Glomerular visceral epithelial cell (primary cell): ENCODE measurements around the gene NADSYN1.

ENCODE experiments used
- DNase-seq: peaks from one replicate; pipeline ENCODE4 v3.0.0-alpha.2; 2016; ENCODE audit errors: extremely low spot score

Gene NADSYN1

DNA sequence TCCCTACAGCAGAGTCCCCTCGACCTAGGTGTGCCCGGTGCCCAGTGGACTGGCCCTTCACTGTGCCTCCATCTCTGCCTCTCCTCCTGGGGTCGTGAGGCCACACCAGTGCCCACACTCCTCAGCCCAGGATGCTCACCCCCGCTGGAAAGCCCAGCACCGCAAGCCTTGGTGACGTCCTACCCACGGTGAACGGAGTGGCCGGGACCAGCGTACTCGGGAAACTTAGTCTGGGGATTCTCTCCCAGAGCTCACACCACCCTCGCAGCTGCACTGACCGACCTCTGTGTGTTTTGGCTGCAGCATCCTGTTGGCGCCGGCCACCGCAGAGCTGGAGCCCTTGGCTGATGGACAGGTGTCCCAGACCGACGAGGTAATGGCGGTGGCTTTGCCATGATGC is 38.5 kb downstream of the NADSYN1 start:
- no peak for DNase-seq

DNA sequence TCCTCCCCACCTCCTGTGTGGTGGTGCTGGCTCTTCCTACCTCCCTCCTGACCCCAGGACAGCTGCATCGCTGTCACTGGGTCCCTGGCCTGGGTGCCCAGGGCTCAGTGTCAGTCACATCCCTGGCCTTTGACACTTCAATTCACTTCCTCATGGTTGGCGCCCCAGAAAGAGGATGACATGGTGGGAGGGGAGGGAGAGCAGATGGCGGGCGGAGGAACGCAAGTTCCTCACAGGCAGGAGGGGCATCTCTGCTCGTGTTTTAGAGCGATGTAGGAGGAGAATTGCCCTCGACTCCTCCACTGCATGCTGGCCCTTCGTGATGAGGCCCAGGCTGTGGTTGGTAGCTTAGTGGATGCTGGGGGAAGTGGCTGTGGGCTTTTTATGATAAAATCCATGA is 38.9 kb downstream of the NADSYN1 start:
- DNase-seq = no peak

DNA sequence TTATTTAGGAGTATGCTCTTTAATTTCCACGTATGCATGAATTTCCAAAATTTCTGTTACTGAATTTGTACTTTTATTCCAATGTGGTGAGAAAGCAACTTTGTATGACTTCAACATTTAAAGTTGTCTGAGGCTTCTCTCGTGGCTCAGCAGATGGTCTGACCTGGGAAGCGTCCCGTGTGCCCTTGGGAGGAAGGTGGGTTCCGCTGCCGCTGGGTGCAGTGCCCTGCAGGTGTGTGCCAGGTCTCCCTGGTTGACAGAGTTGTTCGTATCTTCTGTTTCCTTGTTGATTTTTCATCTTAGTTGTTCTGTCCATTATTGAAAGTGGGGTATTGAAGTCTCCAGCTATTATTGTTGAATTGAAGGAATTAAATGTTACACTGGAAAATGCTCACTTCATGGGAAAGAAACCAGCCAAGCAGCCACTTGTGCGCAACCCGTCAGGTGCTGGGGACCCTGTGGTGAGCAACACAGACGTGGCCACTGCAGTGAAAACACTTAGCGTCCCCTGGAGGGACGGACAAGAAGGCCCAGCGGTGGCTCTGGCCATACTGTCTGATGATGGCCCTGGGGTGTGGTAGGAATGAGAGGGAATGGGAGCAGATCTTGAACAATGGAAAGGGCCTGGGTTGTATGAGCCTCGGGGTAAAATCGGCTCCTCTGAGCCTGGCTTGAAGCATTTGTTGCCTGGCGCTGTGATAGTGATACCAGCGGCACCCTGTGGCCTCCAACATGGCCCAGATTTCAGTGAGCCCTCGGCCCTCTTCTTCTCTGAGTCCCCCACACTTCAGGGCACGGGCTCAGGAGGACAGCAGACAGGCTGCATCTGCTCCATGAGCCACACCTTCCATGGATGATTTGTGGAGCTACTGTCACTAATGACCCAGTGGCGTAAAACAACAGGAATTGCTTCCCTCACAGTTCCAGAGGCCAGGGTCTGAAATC is 42.6 kb downstream of the NADSYN1 start:
- no peak for DNase-seq

DNA sequence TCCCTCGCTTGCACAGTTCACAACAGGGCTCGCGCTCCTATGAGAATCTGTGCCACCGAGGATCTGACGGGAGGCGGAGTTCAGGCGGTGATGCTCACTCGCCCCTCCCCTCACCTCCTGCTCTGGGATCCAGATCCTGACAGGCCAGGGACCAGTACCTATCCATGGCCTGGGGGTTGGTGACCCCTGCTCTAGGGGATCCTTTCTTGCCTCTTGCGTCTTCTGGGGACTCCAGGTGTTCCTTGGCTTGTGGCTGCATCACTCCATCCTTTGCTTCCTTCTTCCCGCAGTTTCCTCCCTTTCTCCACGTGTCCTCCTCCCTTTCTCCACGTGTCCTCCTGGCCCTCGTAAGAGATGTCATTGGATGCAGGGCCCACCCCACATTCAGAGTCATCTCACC is 43.4 kb downstream of the NADSYN1 start:
- no peak for DNase-seq

DNA sequence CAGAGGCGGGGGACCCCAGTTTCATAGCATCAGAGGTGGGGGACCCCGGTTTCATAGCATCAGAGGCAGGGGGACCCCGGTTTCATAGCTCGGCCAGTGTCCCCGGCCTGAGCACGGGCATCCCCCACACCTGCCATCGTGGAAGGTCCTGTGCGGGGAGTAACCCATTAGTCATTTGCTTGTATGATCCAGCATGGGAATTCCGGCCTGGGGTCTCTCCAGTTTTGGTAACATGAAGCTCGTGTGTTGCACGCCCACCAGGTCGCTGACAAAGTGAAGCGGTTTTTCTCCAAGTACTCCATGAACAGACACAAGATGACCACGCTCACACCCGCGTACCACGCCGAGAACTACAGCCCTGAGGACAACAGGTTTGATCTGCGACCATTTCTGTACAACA is 45.1 kb downstream of the NADSYN1 start:
- DNase-seq = no peak

DNA sequence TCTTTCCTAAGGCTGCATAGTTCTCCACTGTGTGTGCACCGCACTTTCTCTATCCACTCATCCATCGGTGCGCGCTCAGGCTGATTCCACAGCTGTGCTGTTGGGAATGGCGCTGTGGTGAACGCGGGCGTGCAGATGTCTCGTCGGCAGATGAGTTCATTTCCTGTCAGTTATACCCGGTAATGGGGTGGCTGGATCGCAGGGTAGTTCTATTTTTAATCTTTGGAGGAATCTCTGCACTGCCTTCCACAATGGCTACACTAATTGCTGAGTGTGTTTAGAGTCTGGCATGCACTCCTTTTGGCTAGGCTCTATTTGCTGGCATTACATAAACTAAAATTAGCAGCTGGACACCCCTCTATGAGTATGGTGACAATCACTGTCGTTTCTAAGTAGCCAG is 46.1 kb downstream of the NADSYN1 start:
- DNase-seq = no peak

DNA sequence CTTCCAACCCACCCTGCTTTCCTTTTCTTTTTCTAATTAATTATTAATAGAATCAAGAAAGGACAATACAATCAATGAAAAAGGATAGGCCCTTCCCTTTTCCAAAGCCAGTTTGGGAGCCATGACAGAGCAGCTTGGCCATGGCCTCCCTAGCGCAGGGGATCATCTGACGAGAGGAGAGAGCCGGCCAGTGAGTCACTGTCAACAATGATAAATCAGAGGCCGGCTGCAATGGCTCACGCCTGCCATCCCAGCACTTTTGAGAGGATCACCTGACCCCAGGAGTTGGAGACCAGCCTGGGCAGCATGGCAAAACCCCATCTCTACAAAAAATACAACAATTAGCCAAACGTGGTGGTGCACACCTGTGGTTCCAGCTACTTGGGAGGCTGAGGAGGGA is 46.5 kb downstream of the NADSYN1 start:
- no peak for DNase-seq

DNA sequence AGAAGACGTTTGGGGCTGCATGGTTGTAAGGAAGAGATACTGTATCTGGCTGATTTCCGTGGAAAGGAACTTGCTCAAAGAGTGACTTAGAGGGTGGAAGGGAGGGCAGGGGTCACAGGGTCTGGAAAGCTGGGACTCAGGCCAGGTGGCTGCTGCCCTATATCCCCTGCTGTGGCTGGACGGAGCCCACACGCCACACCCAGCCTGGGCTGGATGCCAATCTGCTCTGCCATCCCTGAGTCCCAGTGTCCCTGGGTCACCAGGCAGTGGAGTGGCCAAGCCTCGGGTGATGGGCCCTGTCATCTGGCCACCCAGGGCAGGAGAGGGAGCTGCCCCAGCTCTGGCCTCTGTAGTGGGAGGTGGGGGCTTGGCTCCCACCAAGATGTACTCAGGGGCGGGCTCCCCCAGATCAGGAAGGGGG is 47.6 kb downstream of the NADSYN1 start:
- no peak for DNase-seq

DNA sequence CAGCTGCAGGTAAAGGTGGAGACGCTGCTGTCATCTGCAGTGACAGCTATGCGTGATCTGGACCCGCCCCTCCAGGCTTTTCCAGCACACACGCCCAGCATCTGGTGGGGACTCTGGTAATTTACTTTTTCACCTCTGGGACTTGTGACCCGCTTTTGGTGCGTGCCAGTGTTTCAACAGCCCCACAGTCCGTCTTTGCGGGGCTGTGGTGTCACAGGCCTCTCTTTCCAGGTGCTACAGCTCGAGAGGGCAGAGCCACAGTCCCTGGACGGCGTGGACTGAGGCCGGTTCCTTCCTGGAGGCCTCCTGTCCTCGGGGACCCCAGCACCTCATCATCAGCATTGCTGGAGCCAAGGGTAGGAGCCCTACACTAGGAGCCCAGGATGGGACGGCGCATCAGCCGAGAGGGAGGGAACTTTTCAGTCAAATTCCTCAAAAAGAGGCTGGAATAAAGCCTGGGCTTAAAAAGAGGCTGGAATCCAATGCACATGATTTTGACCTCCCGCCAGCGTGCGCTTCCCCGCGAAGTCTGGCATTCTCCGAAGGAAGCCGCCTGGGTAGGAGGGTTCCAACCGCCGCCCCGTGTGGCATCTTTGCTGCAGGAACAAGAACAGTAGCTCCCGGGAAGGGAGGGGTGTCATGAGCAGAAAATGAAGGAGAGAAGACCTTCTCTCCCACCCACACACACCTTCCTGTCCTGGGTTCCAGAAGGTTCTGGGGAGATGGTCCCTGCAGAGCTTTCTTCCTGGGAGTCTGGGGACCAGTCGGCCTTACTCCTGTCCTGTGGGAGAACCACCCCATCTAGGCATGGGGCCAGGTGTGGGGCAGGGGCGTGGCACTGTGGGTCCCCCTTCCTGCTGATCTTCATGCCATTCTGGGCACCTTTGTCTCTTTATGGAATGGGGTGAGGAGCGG is 48.3 kb downstream of the NADSYN1 start:
- DNase-seq = no peak

DNA sequence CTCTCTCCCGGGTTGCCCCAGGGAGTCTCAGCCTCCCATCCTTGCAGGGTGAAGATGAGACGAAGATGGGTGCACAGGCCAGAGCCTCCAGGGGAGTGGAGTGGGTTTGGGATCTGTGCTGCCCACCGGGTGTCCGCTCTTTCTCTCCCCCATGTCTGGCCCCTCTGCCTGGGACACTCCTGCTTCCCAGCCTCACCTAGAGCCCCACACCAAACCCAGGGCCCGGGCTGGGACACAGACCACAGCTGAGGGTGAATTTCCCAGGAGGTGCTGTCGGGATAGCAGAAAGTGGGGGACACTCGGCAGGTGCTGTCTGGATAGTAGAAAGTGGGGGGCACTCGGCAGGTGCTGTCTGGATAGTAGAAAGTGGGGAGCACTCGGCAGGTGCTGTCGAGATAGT is 49.0 kb downstream of the NADSYN1 start:
- no peak for DNase-seq

DNA sequence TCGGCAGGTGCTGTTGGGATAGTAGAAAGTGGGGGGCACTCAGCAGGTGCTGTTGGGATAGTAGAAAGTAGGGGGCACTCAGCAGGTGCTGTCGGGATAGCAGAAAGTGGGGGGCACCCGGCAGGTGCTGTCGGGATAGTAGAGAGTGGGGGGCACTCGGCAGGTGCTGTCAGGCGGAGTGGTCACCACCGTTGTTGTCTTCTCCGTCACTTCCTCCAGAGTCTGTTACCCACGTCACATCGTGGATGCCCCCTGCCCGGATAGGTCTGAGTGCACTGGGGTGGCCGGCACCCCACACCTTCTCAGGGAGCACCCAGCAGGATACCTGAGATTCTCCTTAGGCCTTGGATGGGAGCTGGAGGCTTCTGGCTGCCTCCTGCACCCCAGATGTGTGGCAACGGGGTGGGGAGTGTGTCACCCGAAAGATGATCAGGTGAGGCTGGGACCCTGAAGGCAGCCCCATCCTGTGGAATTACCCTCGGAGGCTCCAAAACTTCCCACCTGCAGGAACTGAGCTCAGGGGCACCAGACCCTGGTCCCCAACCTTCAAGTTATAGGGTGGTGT is 50.0 kb downstream of the NADSYN1 start:
- DNase-seq = no peak

DNA sequence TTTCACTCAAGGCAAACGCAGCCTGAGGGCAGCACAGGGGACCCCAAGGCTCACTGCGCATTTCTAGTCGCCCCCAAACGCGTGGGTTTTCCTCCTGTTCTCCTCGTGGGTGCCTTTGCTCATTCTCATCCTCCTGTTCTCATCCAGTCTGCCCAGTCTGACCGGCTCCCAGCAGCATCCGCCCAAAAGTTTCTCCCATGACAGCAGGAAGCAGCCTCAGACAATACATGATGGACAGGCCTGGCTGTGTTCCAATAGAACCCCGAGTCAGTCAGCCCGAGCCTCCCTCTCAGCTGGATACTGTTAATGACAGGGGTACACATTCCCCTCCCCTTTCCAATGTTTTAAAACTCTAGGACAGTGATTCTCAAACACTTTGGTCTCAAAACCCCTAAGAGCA is 51.5 kb downstream of the NADSYN1 start:
- DNase-seq = no peak

DNA sequence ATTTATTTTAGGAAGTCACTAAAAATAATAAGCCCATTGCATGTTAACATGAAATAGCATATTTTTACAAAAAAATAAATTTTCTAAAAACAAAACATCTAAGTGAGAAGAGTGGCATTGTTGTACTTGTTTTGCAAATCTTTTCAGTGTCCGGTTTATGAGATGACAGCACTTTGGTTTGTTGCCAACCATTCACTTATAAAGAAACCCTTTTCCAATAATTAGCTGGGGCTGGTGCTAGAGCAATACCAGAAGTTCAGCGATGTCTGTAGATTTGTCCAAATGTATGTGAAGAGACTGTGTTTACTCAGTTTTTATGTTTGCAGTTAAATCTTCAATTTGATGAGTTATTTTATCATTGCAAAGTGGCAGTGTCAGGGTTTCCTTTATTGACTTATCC is 52.0 kb downstream of the NADSYN1 start:
- no peak for DNase-seq

DNA sequence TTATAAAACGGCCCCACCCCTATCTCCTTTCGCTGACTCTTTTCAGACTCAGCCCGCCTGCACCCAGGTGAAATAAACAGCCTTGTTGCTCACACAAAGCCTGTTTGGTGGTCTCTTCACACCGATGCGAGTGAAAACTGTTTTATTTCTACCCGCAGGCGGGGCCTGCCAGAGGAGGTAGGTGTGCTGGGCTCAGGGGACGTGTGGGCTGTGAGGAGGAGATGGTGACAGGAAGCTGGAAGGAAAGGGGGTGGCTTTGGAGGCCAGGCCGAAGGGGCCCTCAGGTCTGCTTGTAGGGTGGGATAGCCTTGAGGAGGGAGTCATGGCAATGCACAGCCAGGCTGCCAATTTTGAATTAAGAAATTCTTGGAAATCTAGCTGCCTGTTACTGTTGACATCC is 52.8 kb downstream of the NADSYN1 start:
- no peak for DNase-seq

DNA sequence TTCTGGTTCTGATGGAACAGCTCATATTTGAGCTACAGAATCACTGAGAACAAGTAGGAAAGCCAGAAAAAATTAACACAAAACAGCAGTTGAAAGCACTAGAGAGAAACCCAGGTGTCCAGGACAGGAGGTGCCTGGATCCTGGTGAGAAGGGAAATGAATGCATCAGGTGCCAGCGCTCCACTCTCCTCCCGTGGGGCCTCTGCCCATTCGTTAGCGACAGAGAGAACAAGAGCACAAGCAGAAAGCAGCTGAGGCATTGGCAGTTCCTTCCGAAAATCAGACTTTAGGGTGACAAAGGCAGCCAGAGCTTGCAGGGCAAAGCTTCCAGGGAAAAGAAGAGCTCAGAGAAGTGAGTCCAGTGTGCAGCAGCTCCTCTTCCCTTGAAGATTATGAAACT is 54.1 kb downstream of the NADSYN1 start:
- DNase-seq = no peak

DNA sequence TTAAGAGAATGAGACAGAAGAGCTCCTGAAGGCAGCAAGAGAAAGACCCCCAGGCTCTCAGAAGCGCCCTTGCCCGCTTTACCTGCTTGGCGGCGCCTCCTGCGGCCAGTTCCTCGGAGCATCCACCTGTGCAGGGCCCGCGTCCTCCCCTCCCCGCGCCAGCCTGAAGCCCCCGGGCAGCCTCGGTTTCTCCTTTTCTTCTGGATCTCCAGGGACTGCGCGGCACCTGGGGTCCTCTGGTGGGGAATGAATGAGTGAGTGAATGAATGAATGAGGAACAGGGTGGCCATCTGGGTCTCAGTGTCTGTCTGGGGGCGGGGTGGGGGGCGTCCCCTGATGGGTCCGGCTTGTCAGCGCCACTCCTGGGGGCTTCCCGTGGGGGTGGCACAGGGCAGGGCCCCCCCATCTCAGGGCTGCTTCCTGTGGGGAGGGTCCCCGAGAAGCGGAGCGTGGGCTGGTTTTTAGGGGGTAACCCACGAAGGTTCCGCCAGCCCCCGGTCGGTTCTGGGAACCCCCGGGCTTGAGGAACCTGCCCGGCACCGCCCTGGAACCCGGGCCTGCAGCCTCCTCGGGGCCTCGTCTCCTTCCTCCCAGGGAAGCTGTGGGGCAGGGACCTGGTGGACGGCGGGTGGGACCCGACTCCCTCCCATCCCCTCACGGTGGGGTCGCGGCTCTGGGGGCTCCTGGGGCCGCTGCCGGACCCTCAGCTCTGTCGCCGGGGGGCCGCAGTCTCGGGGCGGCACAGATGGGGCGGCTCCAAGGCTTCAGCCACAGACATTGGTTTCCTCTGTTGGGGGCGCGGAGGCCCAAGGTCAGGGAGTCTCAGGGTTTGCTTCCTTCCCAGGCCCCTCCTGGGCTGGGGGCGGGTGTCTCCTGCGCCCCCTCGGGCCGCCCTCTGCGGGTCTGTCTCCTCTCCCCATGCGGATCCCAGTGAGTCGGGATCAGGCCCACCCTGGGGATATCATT is 65.8 kb downstream of the NADSYN1 start:
- DNase-seq = no peak

DNA sequence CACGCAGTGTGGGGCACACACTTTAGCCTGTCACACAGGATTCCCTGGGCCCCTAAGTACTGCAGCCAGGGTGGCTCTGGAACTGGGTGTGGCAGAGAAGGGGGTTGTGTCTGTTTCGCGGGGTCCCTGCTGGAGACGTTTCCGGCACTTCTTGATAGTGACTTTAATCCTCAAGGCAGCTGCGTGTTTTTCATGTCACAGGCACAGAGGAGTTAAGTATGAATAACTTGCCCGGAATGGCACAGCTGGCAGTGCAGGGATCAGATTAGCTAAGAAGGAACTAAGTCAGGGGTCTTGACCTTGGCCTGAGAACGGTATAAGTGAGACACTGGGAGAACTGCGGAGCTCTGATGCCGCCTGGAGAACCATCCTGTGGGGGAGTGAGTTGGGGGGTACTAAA is 66.5 kb downstream of the NADSYN1 start:
- DNase-seq = no peak

DNA sequence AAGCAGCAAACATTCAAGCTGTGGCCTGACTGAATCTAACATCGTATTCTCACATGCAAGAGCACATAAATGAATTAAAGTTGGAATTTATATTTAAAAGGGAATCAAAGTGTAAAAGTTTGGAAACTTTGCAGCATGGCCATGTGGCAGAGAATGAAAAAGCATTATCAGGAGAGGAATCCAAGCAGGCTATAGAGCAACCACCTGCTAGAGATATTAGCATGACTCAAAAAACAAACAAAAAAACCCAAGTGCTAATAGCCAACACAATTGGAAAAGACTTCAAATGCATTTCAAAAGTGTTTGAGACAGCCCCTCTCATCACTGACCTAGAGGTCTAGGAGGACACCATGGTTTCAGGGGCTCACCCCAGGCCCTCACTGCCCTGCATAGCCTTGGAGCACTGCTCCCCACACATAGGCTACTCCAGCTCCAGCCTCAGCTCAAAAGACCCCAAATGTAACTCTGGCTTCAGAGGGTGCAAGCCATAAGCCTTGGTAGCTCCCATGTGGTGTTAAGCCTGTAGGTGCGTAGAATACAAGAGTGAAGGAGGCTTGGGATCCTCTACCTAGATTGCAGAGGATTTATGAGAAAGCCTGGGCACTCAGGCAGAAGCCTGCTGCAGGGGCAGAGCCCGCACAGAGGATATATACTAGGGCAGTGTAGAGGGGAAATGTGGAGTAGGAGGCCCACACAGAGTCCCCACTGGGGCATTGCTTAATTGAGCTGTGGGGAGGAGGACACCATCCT is 72.4 kb downstream of the NADSYN1 start:
- no peak for DNase-seq

DNA sequence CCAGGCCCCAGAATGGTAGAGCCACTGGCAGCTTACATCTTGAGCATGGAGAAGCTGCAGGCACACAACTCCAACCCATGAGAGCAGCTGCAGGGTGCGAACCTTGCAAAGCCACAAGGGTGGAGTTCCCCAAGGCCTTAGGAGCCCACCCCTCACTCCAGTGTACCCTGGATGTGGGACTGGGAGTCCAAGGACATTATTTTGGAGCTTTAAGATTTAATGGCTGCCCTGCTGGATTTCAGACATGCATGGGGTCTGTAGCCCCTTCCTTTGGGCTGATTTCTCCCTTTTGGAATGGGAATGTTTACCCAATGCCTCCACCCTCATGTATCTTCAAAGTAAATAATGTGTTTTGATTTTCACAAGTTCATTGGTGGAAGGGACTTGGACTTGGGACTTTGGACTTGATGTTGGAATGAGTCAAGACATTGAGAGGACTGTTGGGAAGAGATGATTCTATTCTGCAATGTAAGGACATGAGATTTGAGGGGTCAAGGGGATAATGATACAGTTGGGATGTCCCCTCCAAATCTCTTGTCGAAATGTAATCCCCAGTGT is 73.0 kb downstream of the NADSYN1 start:
- no peak for DNase-seq
